Retinal pigment epithelial cell (primary cell): ENCODE measurements around the gene ZNF775.

ENCODE experiments used
- DNase-seq: peaks from one replicate; pipeline ENCODE4 v3.0.0-alpha.2; 2010; ENCODE audit warnings: low read depth
- H3K4me3 ChIP-seq: 2 replicates; pipeline ENCODE4 v1.5.1; 2011; ENCODE audit warnings: mild to moderate bottlenecking, low read length, control low read depth, moderate library complexity
- TF ChIP-seq, protein P1 (sequence below): conservative IDR thresholded peaks from 2 replicates; pipeline ENCODE4 v1.5.1; 2011; ENCODE audit warnings: low read depth, low read length, control low read depth, inconsistent platforms

Gene ZNF775

DNA sequence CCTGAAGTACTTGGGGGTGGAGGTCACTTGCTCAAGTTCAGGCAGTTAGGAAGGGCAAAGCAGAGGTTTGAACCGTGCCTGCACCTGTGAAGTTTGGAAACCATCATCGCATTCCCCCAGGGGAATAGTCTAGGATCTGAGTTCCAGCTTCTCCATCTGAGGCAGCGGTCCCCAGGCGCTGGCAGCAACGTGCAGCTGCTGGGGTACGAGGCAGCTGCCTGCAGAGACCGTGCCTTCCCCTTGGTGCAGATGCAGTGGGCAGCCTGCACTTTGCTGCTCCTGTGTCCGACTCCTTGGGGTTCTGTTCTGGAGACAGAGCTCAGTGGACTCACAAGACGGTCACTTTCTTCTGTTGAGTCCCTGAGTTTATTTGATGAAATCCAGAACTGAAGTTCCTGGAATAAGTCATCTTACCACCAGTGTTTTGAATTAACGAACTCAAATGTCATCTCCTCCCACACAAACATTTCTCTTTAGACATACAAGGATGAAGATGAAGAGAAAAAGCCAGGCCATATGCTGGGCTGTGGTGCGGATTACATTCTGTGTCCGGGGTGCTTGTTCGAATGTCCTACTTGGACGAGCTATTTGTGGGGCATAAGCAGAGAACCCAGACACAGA, 51.4 kb downstream of the ZNF775 start:
- no peak for DNase-seq
- TF ChIP-seq, protein P1, sequence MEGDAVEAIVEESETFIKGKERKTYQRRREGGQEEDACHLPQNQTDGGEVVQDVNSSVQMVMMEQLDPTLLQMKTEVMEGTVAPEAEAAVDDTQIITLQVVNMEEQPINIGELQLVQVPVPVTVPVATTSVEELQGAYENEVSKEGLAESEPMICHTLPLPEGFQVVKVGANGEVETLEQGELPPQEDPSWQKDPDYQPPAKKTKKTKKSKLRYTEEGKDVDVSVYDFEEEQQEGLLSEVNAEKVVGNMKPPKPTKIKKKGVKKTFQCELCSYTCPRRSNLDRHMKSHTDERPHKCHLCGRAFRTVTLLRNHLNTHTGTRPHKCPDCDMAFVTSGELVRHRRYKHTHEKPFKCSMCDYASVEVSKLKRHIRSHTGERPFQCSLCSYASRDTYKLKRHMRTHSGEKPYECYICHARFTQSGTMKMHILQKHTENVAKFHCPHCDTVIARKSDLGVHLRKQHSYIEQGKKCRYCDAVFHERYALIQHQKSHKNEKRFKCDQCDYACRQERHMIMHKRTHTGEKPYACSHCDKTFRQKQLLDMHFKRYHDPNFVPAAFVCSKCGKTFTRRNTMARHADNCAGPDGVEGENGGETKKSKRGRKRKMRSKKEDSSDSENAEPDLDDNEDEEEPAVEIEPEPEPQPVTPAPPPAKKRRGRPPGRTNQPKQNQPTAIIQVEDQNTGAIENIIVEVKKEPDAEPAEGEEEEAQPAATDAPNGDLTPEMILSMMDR = no peak
- H3K4me3 ChIP-seq = no peak overlapping the region

DNA sequence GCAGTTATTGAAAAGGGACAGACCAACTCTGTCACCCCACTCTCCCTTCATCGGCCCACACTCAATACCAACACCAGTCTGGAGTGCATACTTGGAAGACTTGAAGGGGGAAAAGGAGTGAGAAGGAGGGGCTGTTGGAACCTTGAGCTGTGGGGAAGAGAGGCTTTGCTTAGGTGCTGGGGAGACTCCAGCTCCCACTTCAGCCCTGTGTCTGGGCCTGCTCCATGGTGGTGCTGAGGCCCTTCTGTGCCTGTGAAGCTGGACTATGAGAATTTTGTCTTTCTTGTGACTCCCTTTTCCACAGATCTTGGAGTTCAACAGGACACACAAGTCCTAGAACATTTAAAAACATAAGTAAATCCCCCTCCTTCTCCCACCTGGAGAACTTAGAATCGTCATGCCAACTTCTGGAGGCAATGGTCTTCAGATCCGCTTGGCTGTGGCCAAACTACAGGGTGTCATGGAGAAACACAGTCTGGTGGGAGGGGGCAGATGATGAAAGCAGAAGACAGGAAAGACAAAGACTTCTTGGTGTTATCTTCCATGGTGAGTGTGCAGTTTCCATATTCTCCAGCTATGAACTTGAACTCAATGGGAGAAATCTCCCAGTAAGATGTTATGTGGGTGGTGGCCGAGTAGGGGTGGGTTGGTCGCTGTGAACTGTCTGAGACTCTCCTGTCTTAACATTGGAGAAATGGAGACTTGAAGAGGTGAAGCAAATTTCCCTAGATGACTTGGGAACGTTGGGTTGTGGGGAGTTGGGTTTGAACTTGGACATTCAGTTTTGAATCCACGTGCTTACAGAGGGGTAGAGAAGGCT, 52.9 kb downstream of the ZNF775 start:
- DNase-seq = no peak
- H3K4me3 ChIP-seq = no peak overlapping the region
- TF ChIP-seq, protein P1 = no peak

DNA sequence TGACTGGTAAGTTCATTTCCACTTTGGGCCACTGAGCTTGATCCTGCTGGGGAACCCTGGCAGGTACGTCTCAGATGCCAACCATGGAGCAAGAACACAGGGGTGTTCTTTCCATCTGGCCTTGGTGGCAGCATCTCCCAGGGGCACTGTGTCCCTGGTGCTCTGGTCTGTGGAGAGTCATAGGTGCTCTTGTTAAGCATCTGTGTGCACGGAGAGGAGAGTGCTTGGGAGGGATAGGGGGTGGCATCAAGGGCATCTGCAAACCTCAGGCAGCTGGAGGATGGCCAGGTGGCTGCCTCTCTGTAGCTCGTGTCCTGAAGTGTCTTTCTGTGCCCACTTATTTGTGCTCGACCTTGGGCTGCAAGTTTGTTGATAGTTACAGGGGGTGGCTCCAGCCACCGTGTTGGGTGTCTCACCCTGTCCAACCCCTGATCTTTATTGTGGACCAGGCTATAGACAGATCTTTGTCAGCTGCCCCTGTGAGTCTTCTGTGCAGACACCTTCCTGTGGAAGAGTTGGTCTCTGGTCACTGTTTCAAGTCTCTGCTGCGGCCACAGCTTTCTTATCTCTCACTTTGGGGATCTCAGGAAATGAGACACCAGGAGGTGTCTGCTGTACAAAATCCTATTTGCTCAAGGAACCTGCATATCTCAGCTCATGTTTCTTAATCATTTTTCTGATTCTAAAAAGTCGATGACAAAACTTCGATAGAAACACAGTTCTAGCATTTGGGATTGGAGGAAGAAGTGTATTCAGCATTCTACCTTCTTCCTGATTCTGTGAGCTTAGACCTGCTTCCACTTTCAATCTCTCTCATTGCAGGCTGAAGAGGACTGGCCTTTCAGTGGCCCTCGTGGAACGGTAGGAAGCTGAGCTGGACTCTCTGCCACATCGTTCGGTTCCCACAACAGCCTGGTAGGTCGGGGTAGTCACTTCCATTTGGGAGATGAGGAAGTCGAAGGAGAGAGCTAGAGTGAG, 54.1 kb downstream of the ZNF775 start:
- TF ChIP-seq, protein P1 = no peak
- H3K4me3 ChIP-seq = no peak overlapping the region
- DNase-seq = no peak

DNA sequence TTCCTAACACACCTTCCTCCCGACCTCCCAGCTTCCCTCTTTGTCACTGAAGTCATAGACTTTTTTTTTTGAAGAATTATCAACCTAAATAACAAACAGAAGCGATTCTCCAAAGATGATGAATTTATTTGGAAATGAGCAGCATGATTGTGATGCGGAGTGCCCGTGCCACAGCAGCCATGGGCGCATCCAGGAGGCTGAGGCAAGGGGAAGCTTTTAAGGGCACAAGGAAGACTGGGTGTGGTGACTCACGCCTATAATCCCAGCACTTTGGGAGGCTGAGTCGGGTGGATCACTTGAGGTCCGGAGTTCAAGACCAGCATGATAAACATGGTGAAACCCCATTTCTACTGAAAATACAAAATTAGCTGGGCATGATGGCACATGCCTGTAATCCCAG, 55.1 kb downstream of the ZNF775 start:
- TF ChIP-seq, protein P1 = no peak
- H3K4me3 ChIP-seq = no peak overlapping the region
- no peak for DNase-seq

DNA sequence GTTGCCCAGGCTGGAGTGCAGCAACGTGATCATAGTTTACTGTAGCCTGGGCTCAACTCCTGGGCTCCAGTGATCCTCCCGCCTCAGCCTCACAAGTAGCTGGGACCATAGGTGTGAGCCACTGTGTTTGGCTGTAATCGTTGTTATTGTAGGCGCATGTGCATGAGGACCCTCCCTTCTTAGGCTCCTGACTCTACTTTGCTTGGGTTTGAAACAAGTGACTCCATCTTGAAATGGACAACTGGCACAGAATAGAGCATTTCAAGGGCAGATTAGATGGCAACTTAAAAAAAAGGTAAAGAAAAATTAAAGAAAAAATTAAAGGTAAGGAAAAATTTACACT, 55.9 kb downstream of the ZNF775 start:
- no peak for DNase-seq
- no peak overlapping the region for H3K4me3 ChIP-seq
- TF ChIP-seq, protein P1 = no peak

DNA sequence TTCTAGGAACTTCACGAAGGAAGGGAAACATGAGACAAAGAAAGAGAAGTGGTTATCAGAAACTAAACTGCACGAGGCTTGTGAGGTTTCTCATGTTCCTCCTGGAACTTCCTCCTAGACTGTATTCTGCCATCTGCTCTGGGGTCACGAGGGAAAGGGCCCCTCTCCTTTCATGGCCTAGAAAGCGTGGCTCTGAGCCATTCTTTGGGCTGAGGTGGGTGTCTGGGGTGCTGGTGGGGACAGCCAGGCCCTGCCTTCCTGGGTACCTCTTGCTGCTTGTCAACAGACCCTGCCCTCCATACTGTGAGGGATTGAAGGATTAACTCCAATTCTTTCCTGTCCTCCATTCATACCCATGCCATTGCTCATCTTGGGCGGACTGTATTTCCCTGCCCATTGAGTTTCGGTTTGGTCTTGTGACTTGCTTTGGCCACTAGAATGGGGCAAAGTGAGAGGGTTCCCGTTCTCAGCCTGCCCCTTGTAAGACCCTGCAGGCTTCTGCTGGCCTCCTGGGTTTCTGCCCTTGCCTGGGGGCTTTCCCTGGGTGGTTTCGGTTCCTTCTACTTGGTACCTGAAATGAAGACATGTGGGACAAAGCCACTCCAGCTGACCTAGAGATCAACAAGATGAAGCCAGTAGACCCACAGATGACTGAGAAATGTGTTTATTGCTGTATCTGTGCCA, 56.4 kb downstream of the ZNF775 start:
- no peak for DNase-seq
- no peak overlapping the region for H3K4me3 ChIP-seq
- TF ChIP-seq, protein P1 = no peak
